ENCODE measurements around the gene TSEN54. TPM values are rescaled to one million over a fixed set of nuclear protein-coding genes. Genes with fewer than 3 reads are reported as not detected.

The TSEN54 gene
- total and polyA plus RNA-seq, 4 donors, result 9.1 to 15.1 (median 12.3) TPM

GRCh38 chr17:75505640-75506039 is 10.7 kb upstream of the TSEN54 start:
- Histone ChIP-seq H3K27ac (ENCODE audit: low read depth in 1 of 2, low read length in 2 of 2) (no peak overlapping the region), H3K4me1 (ENCODE audit: control insufficient read depth in 4 of 4, insufficient read depth in 4 of 4, low read length in 3 of 4) (peaks cover 12 to 40% (median 27%) of the 10 kb centered on the region in 4 donors), H3K9ac (ENCODE audit: low read depth in 1 of 2, low read length in 2 of 2) (no peak overlapping the region), H3K4me3 (ENCODE audit: low read depth in 1 of 3, low read length in 3 of 3) (no peak overlapping the region), H3K36me3 (ENCODE audit: control insufficient read depth in 4 of 4, insufficient read depth in 3 of 4, low read depth in 1 of 4, low read length in 3 of 4) (peaks cover 0 to 22% (median 12%) of the 10 kb centered on the region in 4 donors), H3K27me3 (ENCODE audit: control insufficient read depth in 4 of 4, insufficient read depth in 4 of 4, low read length in 3 of 4) (no peaks in the 10 kb centered on the region), H3K9me3 (ENCODE audit: control insufficient read depth in 4 of 4, low read length in 3 of 4) (no peaks in the 10 kb centered on the region)
- DNase-seq (ENCODE audit: low spot score), result no peak
- 87% methylated on average over 15 of the region's 15 CpGs for WGBS
- TF ChIP-seq, protein P1, sequence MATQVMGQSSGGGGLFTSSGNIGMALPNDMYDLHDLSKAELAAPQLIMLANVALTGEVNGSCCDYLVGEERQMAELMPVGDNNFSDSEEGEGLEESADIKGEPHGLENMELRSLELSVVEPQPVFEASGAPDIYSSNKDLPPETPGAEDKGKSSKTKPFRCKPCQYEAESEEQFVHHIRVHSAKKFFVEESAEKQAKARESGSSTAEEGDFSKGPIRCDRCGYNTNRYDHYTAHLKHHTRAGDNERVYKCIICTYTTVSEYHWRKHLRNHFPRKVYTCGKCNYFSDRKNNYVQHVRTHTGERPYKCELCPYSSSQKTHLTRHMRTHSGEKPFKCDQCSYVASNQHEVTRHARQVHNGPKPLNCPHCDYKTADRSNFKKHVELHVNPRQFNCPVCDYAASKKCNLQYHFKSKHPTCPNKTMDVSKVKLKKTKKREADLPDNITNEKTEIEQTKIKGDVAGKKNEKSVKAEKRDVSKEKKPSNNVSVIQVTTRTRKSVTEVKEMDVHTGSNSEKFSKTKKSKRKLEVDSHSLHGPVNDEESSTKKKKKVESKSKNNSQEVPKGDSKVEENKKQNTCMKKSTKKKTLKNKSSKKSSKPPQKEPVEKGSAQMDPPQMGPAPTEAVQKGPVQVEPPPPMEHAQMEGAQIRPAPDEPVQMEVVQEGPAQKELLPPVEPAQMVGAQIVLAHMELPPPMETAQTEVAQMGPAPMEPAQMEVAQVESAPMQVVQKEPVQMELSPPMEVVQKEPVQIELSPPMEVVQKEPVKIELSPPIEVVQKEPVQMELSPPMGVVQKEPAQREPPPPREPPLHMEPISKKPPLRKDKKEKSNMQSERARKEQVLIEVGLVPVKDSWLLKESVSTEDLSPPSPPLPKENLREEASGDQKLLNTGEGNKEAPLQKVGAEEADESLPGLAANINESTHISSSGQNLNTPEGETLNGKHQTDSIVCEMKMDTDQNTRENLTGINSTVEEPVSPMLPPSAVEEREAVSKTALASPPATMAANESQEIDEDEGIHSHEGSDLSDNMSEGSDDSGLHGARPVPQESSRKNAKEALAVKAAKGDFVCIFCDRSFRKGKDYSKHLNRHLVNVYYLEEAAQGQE (IDR thresholded peaks at IDR 0.05), result no peak
- TF ChIP-seq FOXA2 (IDR thresholded peaks at IDR 0.05), result no peak
- no peak for TF ChIP-seq GABPA (IDR thresholded peaks at IDR 0.05 in 1 of 2, conservative IDR thresholded peaks at IDR 0.05 in 1 of 2)
- no peak for TF ChIP-seq HNF4A (conservative IDR thresholded peaks at IDR 0.05)
- TF ChIP-seq CTCF (IDR thresholded peaks at IDR 0.05; ENCODE audit: low read depth, low read length, missing input control), result no peak
- TF ChIP-seq YY1 (IDR thresholded peaks at IDR 0.05), result no peak

GRCh38 chr17:75506134-75506533 is 10.2 kb upstream of the TSEN54 start:
- no peak for DNase-seq (ENCODE audit: low spot score)
- H3K36me3 ChIP-seq (ENCODE audit: control insufficient read depth in 4 of 4, insufficient read depth in 3 of 4, low read depth in 1 of 4, low read length in 3 of 4), result peaks cover 0 to 22% (median 10%) of the 10 kb centered on the region in 4 donors

More at GRCh38 chr17:75506134-75506533, 10.2 kb upstream of the TSEN54 start:
- peaks cover 12 to 44% (median 28%) of the 10 kb centered on the region in 4 donors for H3K4me1 ChIP-seq (ENCODE audit: control insufficient read depth in 4 of 4, insufficient read depth in 4 of 4, low read length in 3 of 4)
- 90% methylated on average over 21 of the region's 21 CpGs for WGBS
- no peak overlapping the region for H3K27ac ChIP-seq (ENCODE audit: low read depth in 1 of 2, low read length in 2 of 2)
- TF ChIP-seq EGR1 (IDR thresholded peaks at IDR 0.05; ENCODE audit: low read depth in 2 of 2), result no peak
- TF ChIP-seq, protein P2, sequence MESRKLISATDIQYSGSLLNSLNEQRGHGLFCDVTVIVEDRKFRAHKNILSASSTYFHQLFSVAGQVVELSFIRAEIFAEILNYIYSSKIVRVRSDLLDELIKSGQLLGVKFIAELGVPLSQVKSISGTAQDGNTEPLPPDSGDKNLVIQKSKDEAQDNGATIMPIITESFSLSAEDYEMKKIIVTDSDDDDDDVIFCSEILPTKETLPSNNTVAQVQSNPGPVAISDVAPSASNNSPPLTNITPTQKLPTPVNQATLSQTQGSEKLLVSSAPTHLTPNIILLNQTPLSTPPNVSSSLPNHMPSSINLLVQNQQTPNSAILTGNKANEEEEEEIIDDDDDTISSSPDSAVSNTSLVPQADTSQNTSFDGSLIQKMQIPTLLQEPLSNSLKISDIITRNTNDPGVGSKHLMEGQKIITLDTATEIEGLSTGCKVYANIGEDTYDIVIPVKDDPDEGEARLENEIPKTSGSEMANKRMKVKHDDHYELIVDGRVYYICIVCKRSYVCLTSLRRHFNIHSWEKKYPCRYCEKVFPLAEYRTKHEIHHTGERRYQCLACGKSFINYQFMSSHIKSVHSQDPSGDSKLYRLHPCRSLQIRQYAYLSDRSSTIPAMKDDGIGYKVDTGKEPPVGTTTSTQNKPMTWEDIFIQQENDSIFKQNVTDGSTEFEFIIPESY (IDR thresholded peaks at IDR 0.05), result no peak
- TF ChIP-seq FOXA1 (IDR thresholded peaks at IDR 0.05), result no peak
- TF ChIP-seq, protein P3, sequence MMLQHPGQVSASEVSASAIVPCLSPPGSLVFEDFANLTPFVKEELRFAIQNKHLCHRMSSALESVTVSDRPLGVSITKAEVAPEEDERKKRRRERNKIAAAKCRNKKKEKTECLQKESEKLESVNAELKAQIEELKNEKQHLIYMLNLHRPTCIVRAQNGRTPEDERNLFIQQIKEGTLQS (IDR thresholded peaks at IDR 0.05), result no peak
- no peak for TF ChIP-seq RAD21 (IDR thresholded peaks at IDR 0.05)
- no peak for TF ChIP-seq YY1 (IDR thresholded peaks at IDR 0.05)
- TF ChIP-seq HNF4A (conservative IDR thresholded peaks at IDR 0.05), result no peak
- no peak for TF ChIP-seq NR2F2 (IDR thresholded peaks at IDR 0.05)
- TF ChIP-seq, protein P1 (IDR thresholded peaks at IDR 0.05), result no peak
- TF ChIP-seq RXRA (IDR thresholded peaks at IDR 0.05), result no peak
- TF ChIP-seq TAF1 (conservative IDR thresholded peaks at IDR 0.05), result no peak
- no peaks in the 10 kb centered on the region for H3K9me3 ChIP-seq (ENCODE audit: control insufficient read depth in 4 of 4, low read length in 3 of 4)
- no peaks in the 10 kb centered on the region for H3K27me3 ChIP-seq (ENCODE audit: control insufficient read depth in 4 of 4, insufficient read depth in 4 of 4, low read length in 3 of 4)
- H3K4me3 ChIP-seq (ENCODE audit: low read depth in 1 of 3, low read length in 3 of 3), result no peak overlapping the region
- no peak overlapping the region for H3K9ac ChIP-seq (ENCODE audit: low read depth in 1 of 2, low read length in 2 of 2)
